Brain microvascular endothelial cell (primary cell): ENCODE measurements around the gene EDEM3.
A peak's percentile ranks its signal among the peaks of the same experiment; 100 is the strongest.

ENCODE experiments used
- DNase-seq: peaks from one replicate; pipeline ENCODE4 v3.0.0-alpha.2; 2020
- H3K27ac ChIP-seq: fragments of 250-450 bp; sonication (Bioruptor Pico); 2 replicates; pipeline ENCODE4 v1.5.1; 2020; ENCODE audit warnings: mild to moderate bottlenecking, moderate library complexity
- H3K27me3 ChIP-seq: fragments of 250-450 bp; sonication (Bioruptor Pico); replicated peaks from 2 replicates; pipeline ENCODE4 v1.5.1; 2020; ENCODE audit warnings: mild to moderate bottlenecking
- H3K36me3 ChIP-seq: fragments of 250-450 bp; sonication (Bioruptor Pico); replicated peaks from 2 replicates; pipeline ENCODE4 v1.5.1; 2020; ENCODE audit warnings: mild to moderate bottlenecking
- H3K4me3 ChIP-seq: 2 replicates; pipeline ENCODE4 v1.5.1; 2011; ENCODE audit warnings: low read depth, mild to moderate bottlenecking, control low read depth, low read length, moderate library complexity
- in situ Hi-C: cut with HindIII; loops from 2 replicates; pipeline ENCODE4 v1.10.0; 2017; ENCODE audit warnings: low sequenced_read_pairs, low pct_ligation_motif_present
- TF ChIP-seq, protein P1 (sequence below): IDR thresholded peaks from 2 replicates; pipeline ENCODE4 v1.5.1; 2011; ENCODE audit warnings: low read depth, mild to moderate bottlenecking, moderate library complexity, low read length, control low read depth, inconsistent platforms; ENCODE audit errors: missing control alignments

The EDEM3 gene

DNA sequence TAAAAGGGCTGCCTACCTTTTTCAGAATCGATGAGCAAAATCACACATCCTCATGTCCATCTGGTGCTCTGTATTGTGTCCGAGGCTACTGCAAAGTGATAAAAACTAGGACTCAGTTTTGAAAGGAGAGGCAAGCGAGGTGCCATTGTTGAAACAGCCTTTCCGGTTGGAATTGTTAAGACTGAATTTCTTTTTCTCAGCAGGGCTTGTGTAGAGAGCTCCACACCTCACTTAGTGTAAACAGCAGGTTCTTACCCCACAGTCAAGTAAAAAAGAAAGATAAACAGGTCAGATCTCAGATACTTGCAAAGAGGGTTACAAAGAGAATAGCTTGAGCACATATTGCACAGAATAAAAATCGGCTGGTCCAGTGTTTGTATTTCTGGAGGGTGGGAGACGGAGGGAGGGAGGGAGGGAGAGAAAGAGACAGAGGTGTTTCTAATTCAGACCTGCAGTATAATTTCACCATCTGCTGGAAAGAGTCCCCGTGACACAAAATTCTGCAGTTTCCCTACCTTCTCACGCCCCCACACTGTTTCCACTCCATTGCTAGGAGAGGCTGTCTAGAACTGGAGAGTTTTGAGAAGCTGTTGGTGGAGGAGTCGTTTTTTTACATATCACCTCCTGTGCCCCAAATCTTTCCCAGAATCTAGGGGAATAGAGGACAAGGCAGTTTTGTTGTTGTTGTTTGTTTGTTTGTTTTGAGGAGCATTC lies 82.5 kb downstream of the EDEM3 start:
- no peak overlapping the region for H3K27ac ChIP-seq
- in situ Hi-C loops, result loop anchor here (25.0 kb wide), 1 partner anchor 585 kb away; no protein-coding TSS in a partner anchor
- H3K27me3 ChIP-seq, result no peaks in the 10 kb centered on the region
- no peak overlapping the region for H3K4me3 ChIP-seq
- no peak for DNase-seq
- TF ChIP-seq, protein P1, sequence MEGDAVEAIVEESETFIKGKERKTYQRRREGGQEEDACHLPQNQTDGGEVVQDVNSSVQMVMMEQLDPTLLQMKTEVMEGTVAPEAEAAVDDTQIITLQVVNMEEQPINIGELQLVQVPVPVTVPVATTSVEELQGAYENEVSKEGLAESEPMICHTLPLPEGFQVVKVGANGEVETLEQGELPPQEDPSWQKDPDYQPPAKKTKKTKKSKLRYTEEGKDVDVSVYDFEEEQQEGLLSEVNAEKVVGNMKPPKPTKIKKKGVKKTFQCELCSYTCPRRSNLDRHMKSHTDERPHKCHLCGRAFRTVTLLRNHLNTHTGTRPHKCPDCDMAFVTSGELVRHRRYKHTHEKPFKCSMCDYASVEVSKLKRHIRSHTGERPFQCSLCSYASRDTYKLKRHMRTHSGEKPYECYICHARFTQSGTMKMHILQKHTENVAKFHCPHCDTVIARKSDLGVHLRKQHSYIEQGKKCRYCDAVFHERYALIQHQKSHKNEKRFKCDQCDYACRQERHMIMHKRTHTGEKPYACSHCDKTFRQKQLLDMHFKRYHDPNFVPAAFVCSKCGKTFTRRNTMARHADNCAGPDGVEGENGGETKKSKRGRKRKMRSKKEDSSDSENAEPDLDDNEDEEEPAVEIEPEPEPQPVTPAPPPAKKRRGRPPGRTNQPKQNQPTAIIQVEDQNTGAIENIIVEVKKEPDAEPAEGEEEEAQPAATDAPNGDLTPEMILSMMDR, result no peak
- H3K36me3 ChIP-seq, result no peaks in the 10 kb centered on the region

DNA sequence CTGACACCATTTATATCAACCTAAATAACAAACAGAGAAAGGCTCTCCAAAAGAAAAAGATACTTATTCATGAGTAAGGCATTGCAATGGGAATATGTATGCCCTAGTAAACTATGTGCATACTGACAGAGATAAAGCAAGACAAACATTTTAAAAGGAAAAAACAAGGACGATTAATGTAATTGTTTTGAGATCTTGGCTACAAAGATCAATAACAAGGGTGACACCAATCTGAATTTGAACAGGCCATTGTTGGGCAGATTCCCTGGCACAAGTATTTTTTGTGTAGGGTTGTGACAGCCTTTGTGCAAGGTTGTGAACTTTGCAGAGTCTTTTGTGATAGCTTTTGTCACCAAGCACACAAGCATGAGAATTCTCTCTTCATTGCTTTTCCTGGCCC lies 85.3 kb downstream of the EDEM3 start:
- in situ Hi-C loops, result loop anchor here (25.0 kb wide), 1 partner anchor 582 kb away; no protein-coding TSS in a partner anchor
- Histone ChIP-seq H3K4me3 (no peak overlapping the region), H3K36me3 (no peaks in the 10 kb centered on the region), H3K27ac (no peak overlapping the region), H3K27me3 (no peaks in the 10 kb centered on the region)
- DNase-seq, result no peak
- TF ChIP-seq, protein P1, result no peak

DNA sequence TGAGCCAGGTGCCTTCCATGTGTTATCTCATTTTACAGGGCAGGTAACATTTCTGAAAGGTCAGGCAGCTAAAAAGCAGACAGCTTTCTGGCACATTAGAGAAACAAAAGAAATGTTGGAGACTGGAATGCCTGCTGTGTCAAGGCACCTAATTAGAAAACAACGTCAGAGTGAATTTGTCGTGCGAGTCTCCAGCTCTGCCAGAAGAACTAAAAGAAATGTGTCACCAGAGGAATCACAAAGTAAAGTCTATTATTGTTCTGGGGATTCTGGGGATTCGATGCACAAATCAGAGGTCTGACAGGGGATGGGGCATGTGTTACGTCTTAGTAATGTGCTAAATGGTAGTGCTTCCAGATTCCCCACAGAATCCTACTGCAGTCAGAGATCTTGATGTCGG lies 89.3 kb downstream of the EDEM3 start:
- TF ChIP-seq, protein P1, result no peak
- Histone ChIP-seq H3K4me3 (no peak overlapping the region), H3K36me3 (no peaks in the 10 kb centered on the region), H3K27me3 (no peaks in the 10 kb centered on the region), H3K27ac (no peak overlapping the region)
- in situ Hi-C loops, result loop anchor here (25.0 kb wide), 1 partner anchor 578 kb away; no protein-coding TSS in a partner anchor
- no peak for DNase-seq

DNA sequence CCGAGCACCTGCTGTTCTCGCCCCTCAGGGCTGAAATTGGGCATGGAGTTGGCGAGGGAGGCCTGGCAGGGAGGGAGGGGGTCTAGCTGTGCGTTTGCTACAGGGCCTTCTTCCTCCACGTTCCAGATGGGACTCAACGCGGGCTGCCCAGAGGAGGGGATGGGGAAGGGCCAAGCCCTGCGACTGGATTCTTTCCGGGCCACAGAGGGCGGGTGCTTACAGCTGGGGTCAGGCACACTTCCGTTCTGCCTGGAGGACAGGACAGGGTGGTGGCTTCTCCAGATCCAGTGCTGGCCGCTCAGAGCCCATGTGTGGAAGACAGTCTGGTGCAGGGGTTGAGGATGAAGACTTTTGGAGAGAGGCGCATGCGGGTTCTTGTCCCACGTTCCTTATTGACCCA lies 90.0 kb downstream of the EDEM3 start:
- peak overlapping the region; percentile 54 for H3K4me3 ChIP-seq
- no peaks in the 10 kb centered on the region for H3K36me3 ChIP-seq
- in situ Hi-C loops, result loop anchor here (25.0 kb wide), 1 partner anchor 577 kb away; no protein-coding TSS in a partner anchor
- TF ChIP-seq, protein P1, result no peak
- no peak overlapping the region for H3K27ac ChIP-seq
- no peaks in the 10 kb centered on the region for H3K27me3 ChIP-seq
- no peak for DNase-seq

DNA sequence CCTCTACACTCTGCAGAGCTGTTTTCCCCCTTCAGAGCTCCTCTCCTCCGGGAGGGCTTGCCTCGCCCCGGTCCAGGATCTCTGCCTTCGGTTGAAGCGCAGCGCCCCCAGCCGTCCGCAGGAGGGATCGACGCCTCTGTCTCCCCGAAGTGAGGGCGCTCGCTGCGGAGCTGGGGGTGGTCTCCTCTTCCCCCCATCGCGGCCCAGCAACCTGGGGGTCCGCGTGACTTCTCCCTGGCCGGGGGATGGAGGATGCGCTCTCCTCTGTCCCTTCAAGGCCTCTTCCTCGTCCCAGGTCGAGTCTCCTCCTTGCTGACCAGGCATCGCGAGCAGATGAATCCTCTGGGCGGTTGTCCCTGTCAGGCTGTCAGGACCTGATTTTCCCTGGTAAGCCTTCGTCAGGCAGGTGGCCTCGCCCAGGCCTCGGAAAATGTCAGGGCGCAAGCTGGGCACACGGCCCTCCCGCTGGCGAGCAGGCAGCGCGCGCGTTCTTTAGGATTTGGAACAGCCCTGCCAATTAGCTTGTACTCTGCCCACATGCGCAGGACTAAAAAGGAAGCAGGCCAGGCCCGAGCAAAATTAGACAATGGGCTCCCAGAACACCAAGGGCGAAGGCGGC lies 90.5 kb downstream of the EDEM3 start:
- Histone ChIP-seq H3K27ac (no peak overlapping the region), H3K36me3 (no peaks in the 10 kb centered on the region), H3K27me3 (no peaks in the 10 kb centered on the region), H3K4me3 (peak overlapping the region; percentile 54)
- TF ChIP-seq, protein P1, result peak; percentile 96
- in situ Hi-C loops, result loop anchor here (25.0 kb wide), 1 partner anchor 577 kb away; no protein-coding TSS in a partner anchor
- peak; percentile 29 for DNase-seq
